HG02642 (cell line): ENCODE results near the gene ESRRA.

Source experiments
- ATAC-seq: cut with Tn5 transposase; IDR thresholded peaks from one replicate; pipeline ENCODE4 v1.9.1; 2021; ENCODE audit warnings: mild to moderate bottlenecking; ENCODE audit not compliant: unreplicated experiment, poor library complexity

The ESRRA gene

GRCh38 chr11:64360448-64360921 lies 55.2 kb downstream of the ESRRA start:
- no peak for ATAC-seq

GRCh38 chr11:64361659-64362058 lies 56.3 kb downstream of the ESRRA start:
- ATAC-seq, result no peak

- ATAC-seq, result no peak
Measured at GRCh38 chr11:64362339-64362738, 57.0 kb downstream of the ESRRA start.

- ATAC-seq, result no peak
Measured at GRCh38 chr11:64364435-64364834, 59.1 kb downstream of the ESRRA start.

- ATAC-seq, result no peak
Measured at GRCh38 chr11:64364911-64365310, 59.6 kb downstream of the ESRRA start.
